RPMI7951 (cell line): Measurements from ENCODE around the gene HSD17B1. TPM values are rescaled to one million over a fixed set of nuclear protein-coding genes. Genes with fewer than 3 reads are reported as not detected.

Experiments
- total RNA-seq: library from RNA; depleted of rRNA; stranded (reverse); fragments of >200 nt; shearing (Covaris generic); gene quantifications from 2 replicates; pipeline ENCODE4 v1.2.3, GENCODE V29; 2014; rRNA removed

Gene HSD17B1
- total RNA-seq, 1 experiment from 2014 or later, result 1.4 TPM

Other genes starting within 250 kb of the HSD17B1 start
- gene STAT3, start 164.5 kb upstream of the HSD17B1 start, total RNA-seq, result 40.6 and 44.6 TPM in 2 replicates
- gene CAVIN1, start 129.7 kb upstream of the HSD17B1 start, total RNA-seq, result 135 and 217 TPM in 2 replicates
- gene ATP6V0A1, start 94.0 kb upstream of the HSD17B1 start, total RNA-seq, result 10.4 and 13.9 TPM in 2 replicates
- gene NAGLU, start 16.7 kb upstream of the HSD17B1 start, total RNA-seq, result 12.7 and 15.5 TPM in 2 replicates
- 13.8 and 17.8 TPM in 2 replicates for gene COASY, start 9.2 kb downstream of the HSD17B1 start, total RNA-seq
- 28.1 and 29.7 TPM in 2 replicates for gene MLX, start 14.2 kb downstream of the HSD17B1 start, total RNA-seq
- gene PSMC3IP, start 24.8 kb downstream of the HSD17B1 start, total RNA-seq, result 18.7 and 25.0 TPM in 2 replicates
- 25.4 and 28.7 TPM in 2 replicates for gene RETREG3, start 56.5 kb downstream of the HSD17B1 start, total RNA-seq
- gene TUBG1, start 56.8 kb downstream of the HSD17B1 start, total RNA-seq, result 128 and 148 TPM in 2 replicates
- gene TUBG2, start 106.4 kb downstream of the HSD17B1 start, total RNA-seq, result 19.9 and 21.6 TPM in 2 replicates
- 9.9 and 12.5 TPM in 2 replicates for gene PLEKHH3, start 124.1 kb downstream of the HSD17B1 start, total RNA-seq
- gene CCR10, start 128.9 kb downstream of the HSD17B1 start, total RNA-seq, result 1.4 and 2.0 TPM in 2 replicates
- 9.6 and 10.2 TPM in 2 replicates for gene CNTNAP1, start 129.6 kb downstream of the HSD17B1 start, total RNA-seq
- gene EZH1, start 192.1 kb downstream of the HSD17B1 start, total RNA-seq, result 8.5 and 9.7 TPM in 2 replicates
- 1.4 and 2.4 TPM in 2 replicates for gene RAMP2, start 208.3 kb downstream of the HSD17B1 start, total RNA-seq
- gene VPS25, start 220.5 kb downstream of the HSD17B1 start, total RNA-seq, result 106 and 117 TPM in 2 replicates
- 0.20 and 0.24 TPM in 2 replicates for gene WNK4, start 227.7 kb downstream of the HSD17B1 start, total RNA-seq
- gene COA3, start 245.8 kb downstream of the HSD17B1 start, total RNA-seq, result 102 and 119 TPM in 2 replicates
- 0.98 and 1.1 TPM in 2 replicates for gene CNTD1, start 245.9 kb downstream of the HSD17B1 start, total RNA-seq